ENCODE measurements around the gene LYST.
"Not testable (repeated sequence)": the region's sequence is repeated elsewhere in the genome, so short reads cannot be mapped to it uniquely, and the experiment has no call there.

The LYST gene, protein sequence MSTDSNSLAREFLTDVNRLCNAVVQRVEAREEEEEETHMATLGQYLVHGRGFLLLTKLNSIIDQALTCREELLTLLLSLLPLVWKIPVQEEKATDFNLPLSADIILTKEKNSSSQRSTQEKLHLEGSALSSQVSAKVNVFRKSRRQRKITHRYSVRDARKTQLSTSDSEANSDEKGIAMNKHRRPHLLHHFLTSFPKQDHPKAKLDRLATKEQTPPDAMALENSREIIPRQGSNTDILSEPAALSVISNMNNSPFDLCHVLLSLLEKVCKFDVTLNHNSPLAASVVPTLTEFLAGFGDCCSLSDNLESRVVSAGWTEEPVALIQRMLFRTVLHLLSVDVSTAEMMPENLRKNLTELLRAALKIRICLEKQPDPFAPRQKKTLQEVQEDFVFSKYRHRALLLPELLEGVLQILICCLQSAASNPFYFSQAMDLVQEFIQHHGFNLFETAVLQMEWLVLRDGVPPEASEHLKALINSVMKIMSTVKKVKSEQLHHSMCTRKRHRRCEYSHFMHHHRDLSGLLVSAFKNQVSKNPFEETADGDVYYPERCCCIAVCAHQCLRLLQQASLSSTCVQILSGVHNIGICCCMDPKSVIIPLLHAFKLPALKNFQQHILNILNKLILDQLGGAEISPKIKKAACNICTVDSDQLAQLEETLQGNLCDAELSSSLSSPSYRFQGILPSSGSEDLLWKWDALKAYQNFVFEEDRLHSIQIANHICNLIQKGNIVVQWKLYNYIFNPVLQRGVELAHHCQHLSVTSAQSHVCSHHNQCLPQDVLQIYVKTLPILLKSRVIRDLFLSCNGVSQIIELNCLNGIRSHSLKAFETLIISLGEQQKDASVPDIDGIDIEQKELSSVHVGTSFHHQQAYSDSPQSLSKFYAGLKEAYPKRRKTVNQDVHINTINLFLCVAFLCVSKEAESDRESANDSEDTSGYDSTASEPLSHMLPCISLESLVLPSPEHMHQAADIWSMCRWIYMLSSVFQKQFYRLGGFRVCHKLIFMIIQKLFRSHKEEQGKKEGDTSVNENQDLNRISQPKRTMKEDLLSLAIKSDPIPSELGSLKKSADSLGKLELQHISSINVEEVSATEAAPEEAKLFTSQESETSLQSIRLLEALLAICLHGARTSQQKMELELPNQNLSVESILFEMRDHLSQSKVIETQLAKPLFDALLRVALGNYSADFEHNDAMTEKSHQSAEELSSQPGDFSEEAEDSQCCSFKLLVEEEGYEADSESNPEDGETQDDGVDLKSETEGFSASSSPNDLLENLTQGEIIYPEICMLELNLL (N-terminal part only)

DNA sequence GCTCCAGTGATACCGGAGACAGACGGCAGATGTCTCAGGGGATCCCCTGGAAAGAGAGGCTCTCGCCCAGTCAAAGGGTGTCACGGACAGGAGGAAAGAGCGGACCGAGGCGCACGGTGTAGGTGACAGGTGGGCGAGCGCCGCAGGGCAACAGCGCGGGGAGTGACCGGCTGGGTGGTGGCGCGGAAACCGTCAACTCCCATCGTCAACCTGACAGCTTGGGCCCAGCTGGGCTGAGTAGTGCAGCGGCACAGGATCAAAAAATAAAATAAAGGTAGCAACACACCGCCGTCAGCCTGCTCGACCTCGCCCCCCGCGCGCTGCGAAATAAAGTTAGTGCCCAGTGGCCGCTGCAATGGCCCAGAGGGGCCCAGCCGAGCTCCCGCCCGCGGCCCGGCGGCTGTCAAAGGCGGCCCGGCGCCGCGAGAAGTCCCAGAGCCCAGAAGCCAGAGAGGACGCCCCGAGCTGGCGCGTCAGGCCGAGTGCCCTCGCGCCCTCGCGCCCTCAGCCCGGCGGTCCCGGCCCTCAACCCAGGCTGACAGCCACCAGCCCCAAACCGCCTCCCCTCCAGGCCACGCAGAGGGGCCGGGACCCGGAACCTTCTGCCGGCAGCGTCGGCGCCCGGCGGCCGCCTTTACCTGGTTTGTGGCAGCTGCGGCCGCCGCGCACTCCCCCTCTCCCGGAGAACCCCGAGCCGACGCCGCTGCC, at the start of gene LYST:
Gene LYST (minus strand): TSS at position 702 of the 708 bp plus-strand sequence. CDS start 36,489 bp downstream, outside the sequence.
- H3K27ac Mint-ChIP-seq = peak within 1 kb of the TSS; percentile 96
- H3K4me1 Mint-ChIP-seq = peaks cover 58% of the 10 kb centered on the region
- H3K27me3 Mint-ChIP-seq = no peaks in the 10 kb centered on the region
- peaks cover 15% of the 10 kb centered on the region for H3K36me3 Mint-ChIP-seq
- peak; percentile 73 for ATAC-seq
- H3K4me3 Mint-ChIP-seq = peak within 1 kb of the TSS; percentile 95
- H3K9me3 Mint-ChIP-seq = no peaks in the 10 kb centered on the region

- H3K36me3 Mint-ChIP-seq, H3K4me3 Mint-ChIP-seq, ATAC-seq, H3K9me3 Mint-ChIP-seq, H3K27me3 Mint-ChIP-seq: not testable (repeated sequence)
- peak overlapping the region; percentile 48 for H3K27ac Mint-ChIP-seq
- peaks cover 31% of the 10 kb centered on the region for H3K4me1 Mint-ChIP-seq
These were observed 48.8 kb upstream of the LYST start for GRCh38 chr1:235915489-235915888.

DNA sequence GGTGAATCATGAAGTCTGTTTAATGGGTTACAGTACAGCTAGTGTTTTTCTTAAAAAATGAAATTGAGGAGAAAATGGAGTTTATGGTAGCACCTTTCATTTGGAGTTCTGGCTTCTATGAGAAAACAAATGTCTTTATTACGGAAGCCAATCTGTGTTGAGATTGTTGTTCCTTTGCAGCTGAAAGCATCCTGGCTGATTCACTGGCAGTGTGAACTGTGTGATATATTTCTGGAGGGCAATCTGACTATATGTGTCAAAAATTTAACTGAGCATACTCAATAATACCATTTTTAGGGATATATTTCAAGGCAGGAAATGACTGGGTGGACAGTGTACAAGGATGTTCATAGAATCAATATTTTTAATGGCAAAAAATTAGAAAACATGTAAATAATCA, 46.6 kb upstream of the LYST start:
- Mint-ChIP-seq H3K9me3 (no peaks in the 10 kb centered on the region), H3K36me3 (no peaks in the 10 kb centered on the region), H3K4me3 (no peak overlapping the region), H3K4me1 (peaks cover 21% of the 10 kb centered on the region), H3K27me3 (no peaks in the 10 kb centered on the region), H3K27ac (no peak overlapping the region)
- ATAC-seq = no peak

DNA sequence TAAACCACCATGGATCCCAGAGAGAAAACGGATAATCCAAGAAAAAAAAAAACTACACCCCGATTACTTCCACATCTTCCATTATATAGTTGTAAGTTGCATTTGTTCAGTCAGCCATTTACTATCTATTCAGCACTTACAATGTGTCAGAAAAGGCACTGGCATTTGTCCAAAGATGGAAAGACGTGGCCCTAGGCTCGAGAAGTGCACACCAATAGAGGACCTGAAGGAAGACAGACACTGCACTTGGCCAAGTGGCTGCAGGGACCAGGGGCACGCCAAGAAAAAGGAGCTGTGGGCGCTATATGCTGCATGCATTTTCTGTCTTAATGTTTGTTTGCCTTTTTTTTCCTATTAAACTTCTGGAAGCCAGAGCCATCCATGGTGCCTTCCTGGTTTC, 45.2 kb upstream of the LYST start:
- peaks cover 20% of the 10 kb centered on the region for H3K4me1 Mint-ChIP-seq
- H3K27ac Mint-ChIP-seq = no peak overlapping the region
- H3K27me3 Mint-ChIP-seq = no peaks in the 10 kb centered on the region
- ATAC-seq = no peak
- no peaks in the 10 kb centered on the region for H3K36me3 Mint-ChIP-seq
- H3K9me3 Mint-ChIP-seq = no peaks in the 10 kb centered on the region
- H3K4me3 Mint-ChIP-seq = no peak overlapping the region

DNA sequence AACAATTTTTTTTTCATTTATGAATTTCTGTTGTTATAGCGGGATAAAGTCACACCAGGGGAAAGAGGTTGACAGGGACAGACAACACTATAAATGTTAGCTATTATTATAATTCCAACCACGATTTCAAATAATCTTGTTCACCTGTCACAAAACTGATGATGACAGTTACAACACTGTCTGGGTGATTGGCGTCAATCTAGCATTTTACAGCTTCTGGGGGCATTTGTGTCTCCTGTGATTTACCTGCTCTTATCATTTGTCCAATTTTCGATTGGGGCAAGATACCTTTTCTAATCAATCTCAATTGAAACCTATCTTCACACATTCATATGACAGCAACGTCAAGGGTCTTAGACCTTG, 44.6 kb upstream of the LYST start:
- ATAC-seq = no peak
- H3K4me1 Mint-ChIP-seq = peaks cover 20% of the 10 kb centered on the region

DNA sequence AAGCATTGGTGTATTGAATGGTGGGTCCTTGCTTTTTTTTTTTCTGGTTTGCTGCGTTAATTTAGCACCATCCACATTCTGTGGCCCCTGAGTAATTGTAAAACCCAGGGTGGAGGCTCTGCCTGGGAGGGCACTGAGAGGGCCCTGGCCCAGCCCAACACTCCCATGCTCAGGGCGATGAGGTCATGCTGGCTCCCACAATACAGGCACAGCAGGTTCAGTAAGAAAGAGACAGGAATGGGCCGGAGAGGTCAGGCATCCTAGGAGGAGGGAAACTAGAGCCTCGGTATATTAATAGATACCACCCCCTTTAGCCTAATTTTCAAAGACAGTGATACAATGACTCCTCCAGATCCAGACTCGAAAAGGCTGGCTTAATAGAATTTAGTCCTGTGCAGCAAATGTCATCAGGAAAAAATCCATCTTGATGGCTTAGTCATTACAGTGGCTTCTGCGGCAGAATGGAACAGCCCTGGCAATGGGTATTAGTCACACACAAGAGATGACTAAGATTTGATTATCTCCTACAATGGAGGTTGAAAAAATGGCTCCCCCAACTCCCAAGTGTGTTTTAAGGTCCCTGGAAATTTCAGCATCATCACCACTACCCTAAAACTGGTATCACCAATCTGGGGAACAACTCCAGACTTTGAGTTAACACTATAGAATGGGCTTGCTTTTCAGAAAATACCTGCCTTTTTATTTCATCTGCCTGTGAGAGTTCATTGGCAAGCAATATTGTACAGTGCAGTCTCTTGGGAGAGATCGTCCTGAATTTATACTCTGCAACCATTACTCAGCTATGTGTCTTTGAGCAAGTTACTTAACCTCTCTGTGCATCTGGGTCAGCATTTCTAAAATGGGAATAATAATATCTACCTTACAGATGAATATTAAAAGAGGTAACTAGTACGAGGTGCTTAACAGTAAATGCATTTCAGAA, 43.9 kb upstream of the LYST start:
- peak; percentile 68 for ATAC-seq
- Mint-ChIP-seq H3K27me3 (no peaks in the 10 kb centered on the region), H3K4me1 (peaks cover 15% of the 10 kb centered on the region), H3K36me3 (no peaks in the 10 kb centered on the region), H3K4me3 (no peak overlapping the region), H3K27ac (no peak overlapping the region), H3K9me3 (no peaks in the 10 kb centered on the region)

More for the DNA sequence above, 44.6 kb upstream of the LYST start:
- H3K27ac Mint-ChIP-seq = no peak overlapping the region
- H3K9me3 Mint-ChIP-seq = no peaks in the 10 kb centered on the region
- H3K27me3 Mint-ChIP-seq = no peaks in the 10 kb centered on the region
- H3K36me3 Mint-ChIP-seq = no peaks in the 10 kb centered on the region
- no peak overlapping the region for H3K4me3 Mint-ChIP-seq

DNA sequence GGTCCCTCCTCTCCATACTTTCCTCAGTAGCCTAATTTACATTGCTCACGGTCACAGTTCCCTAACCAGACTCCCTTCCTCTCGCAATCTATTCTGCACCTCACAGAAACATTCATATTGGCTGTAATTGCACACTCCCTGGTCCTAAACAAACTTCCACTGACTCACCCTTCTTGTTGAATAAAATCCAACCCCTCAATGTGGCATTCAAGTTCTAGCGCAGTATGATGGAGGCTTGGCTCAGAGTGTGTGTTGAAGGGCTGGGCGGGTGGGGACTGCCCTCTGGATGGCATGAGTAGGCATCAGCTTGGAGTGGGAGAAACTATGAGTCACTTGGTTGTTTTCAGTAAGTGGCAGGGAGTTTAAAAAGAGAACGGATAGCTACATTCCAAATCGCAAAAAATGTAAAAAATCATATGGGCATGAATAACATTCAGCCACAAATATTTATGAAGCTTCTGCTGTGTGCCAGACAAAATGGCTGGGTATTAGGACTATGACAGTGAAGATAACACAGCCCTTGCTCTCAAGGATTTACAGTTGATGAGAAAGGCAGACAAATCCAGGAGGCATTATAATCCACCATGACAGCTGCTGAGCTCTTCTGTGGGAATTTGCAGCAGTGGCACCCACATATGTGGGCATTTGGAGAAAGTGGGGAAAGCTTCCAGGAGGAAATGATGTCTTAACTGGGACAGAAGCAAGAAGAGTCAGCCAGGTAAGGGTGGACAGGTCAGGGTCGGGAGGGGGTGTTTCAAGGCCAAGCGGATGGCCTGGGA, 42.2 kb upstream of the LYST start:
- H3K36me3 Mint-ChIP-seq = no peaks in the 10 kb centered on the region
- no peak for ATAC-seq
- H3K4me1 Mint-ChIP-seq = peaks cover 13% of the 10 kb centered on the region
- no peak overlapping the region for H3K27ac Mint-ChIP-seq
- no peaks in the 10 kb centered on the region for H3K9me3 Mint-ChIP-seq
- H3K4me3 Mint-ChIP-seq = no peak overlapping the region
- H3K27me3 Mint-ChIP-seq = no peaks in the 10 kb centered on the region

DNA sequence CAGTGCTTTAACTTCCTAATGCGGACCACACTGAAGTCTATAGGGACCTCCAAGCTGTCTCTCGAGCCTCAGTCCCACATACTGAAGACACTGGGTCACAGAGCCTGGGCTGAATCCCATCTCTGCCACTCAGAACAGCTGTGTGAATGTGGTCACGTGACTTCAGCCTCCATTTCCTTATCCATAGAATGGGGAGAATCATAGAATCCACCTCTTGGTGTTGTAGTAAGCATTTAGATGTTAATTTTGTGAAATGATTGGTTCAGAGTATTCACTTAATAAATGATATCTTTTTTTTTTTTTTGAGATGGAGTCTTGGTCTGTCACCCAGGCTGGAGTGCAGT, 41.2 kb upstream of the LYST start:
- Mint-ChIP-seq H3K9me3 (no peaks in the 10 kb centered on the region), H3K27ac (no peak overlapping the region), H3K27me3 (no peaks in the 10 kb centered on the region), H3K4me1 (peaks cover 13% of the 10 kb centered on the region), H3K4me3 (no peak overlapping the region), H3K36me3 (no peaks in the 10 kb centered on the region)
- no peak for ATAC-seq

DNA sequence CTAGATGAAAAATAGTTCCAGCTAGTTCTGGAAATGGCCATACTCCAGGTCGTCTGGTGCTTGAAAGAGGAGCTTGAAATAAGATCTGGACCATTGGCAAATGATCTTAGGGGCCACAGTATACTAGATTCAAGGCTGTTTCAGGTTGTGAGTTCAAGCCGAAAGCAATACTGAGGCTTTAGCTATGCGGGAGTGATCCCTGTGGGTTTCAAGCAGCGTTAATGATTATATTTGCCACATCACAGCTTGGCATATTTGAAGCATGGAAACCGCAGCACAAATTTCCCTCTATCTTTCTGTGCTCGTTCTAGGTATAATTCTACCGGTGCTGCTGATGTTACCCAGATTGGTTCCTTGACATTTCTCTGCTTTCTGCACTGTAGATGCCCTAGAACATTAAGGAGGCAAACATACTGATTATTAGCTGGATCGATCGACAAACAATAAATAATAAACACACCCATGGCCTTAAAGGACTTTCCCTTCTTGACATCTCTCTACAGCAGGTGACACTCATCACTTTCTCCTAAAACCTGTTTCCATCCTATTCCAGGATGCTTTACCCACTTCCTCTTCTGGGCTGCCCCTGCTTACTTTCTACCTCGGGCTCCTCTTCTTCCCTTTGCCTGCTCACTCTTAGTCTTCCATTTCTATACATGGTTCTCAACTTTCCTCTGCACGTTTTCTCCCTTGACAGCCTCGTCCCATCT, 40.6 kb upstream of the LYST start:
- Mint-ChIP-seq H3K9me3 (no peaks in the 10 kb centered on the region), H3K4me3 (no peak overlapping the region), H3K27ac (no peak overlapping the region), H3K27me3 (no peaks in the 10 kb centered on the region), H3K4me1 (peaks cover 13% of the 10 kb centered on the region), H3K36me3 (no peaks in the 10 kb centered on the region)
- ATAC-seq = no peak

- no peak for ATAC-seq
- no peaks in the 10 kb centered on the region for H3K9me3 Mint-ChIP-seq
- no peaks in the 10 kb centered on the region for H3K27me3 Mint-ChIP-seq
These were observed 39.7 kb upstream of the LYST start for GRCh38 chr1:235906436-235906835.

DNA sequence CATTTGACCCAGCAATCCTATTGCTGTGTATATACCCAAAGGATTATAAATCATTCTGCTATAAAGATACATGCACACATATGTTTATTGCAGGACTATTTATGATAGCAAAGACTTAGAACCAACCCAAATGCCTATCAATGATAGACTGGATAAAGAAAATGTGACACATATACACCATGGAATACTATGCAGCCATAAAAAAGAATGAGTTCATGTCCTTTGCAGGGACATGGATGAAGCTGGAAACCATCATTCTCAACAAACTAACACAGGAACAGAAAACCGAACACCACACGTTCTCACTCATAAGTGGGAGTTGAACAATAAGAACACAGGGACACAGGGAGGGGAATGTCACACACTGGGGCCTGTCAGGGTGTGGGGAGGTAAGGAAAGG, 37.1 kb upstream of the LYST start:
- not testable (repeated sequence) for H3K27ac Mint-ChIP-seq, H3K36me3 Mint-ChIP-seq, H3K4me3 Mint-ChIP-seq, ATAC-seq, H3K9me3 Mint-ChIP-seq, H3K27me3 Mint-ChIP-seq
- peaks cover 18% of the 10 kb centered on the region for H3K4me1 Mint-ChIP-seq

More at GRCh38 chr1:235906436-235906835, 39.7 kb upstream of the LYST start:
- H3K4me1 Mint-ChIP-seq = peaks cover 13% of the 10 kb centered on the region
- no peaks in the 10 kb centered on the region for H3K36me3 Mint-ChIP-seq
- no peak overlapping the region for H3K4me3 Mint-ChIP-seq
- H3K27ac Mint-ChIP-seq = no peak overlapping the region

- H3K27ac Mint-ChIP-seq = no peak overlapping the region
- no peaks in the 10 kb centered on the region for H3K9me3 Mint-ChIP-seq
- H3K4me3 Mint-ChIP-seq = no peak overlapping the region
- no peaks in the 10 kb centered on the region for H3K27me3 Mint-ChIP-seq
- ATAC-seq = no peak
- H3K4me1 Mint-ChIP-seq = peaks cover 18% of the 10 kb centered on the region
- H3K36me3 Mint-ChIP-seq = no peaks in the 10 kb centered on the region
These were observed 36.2 kb upstream of the LYST start for GRCh38 chr1:235902677-235903542.
